GM21423 (cell line): ENCODE data around the gene ADGRL2.

ENCODE experiments used
- ATAC-seq: cut with Tn5 transposase; IDR thresholded peaks from one replicate; pipeline ENCODE4 v1.9.1; 2021; ENCODE audit warnings: mild to moderate bottlenecking, moderate library complexity; ENCODE audit not compliant: unreplicated experiment

Gene ADGRL2

GRCh38 chr1:81974883-81975555 is 174.3 kb downstream of the ADGRL2 start:
- no peak for ATAC-seq

- no peak for ATAC-seq
These were observed 175.8 kb downstream of the ADGRL2 start for GRCh38 chr1:81976539-81976938.

GRCh38 chr1:81978945-81979344 is 178.2 kb downstream of the ADGRL2 start:
- no peak for ATAC-seq

- ATAC-seq: no peak
These were observed 181.8 kb downstream of the ADGRL2 start for GRCh38 chr1:81982523-81982922.

GRCh38 chr1:81989524-81989923 is 188.8 kb downstream of the ADGRL2 start:
- no peak for ATAC-seq

GRCh38 chr1:81990241-81990640 is 189.5 kb downstream of the ADGRL2 start:
- ATAC-seq: no peak

- ATAC-seq: no peak
These were observed 197.4 kb downstream of the ADGRL2 start for GRCh38 chr1:81998165-81998564.

- ATAC-seq: no peak
These were observed 198.6 kb downstream of the ADGRL2 start for GRCh38 chr1:81999364-81999763.

GRCh38 chr1:82000221-82000620 is 199.5 kb downstream of the ADGRL2 start:
- no peak for ATAC-seq

- ATAC-seq: no peak
These were observed 200.6 kb downstream of the ADGRL2 start for GRCh38 chr1:82001345-82001744.

GRCh38 chr1:82007804-82008203 is 207.1 kb downstream of the ADGRL2 start:
- ATAC-seq: no peak

- no peak for ATAC-seq
These were observed 213.0 kb downstream of the ADGRL2 start for GRCh38 chr1:82013702-82014101.

GRCh38 chr1:82015444-82015843 is 214.7 kb downstream of the ADGRL2 start:
- no peak for ATAC-seq

- ATAC-seq: no peak
These were observed 217.6 kb downstream of the ADGRL2 start for GRCh38 chr1:82018319-82018718.

- ATAC-seq: no peak
These were observed 218.8 kb downstream of the ADGRL2 start for GRCh38 chr1:82019508-82019907.

- ATAC-seq: no peak
These were observed 230.1 kb downstream of the ADGRL2 start for GRCh38 chr1:82030830-82031229.

- no peak for ATAC-seq
These were observed 231.3 kb downstream of the ADGRL2 start for GRCh38 chr1:82032068-82032467.

GRCh38 chr1:82034812-82035211 is 234.1 kb downstream of the ADGRL2 start:
- no peak for ATAC-seq
